CD14-positive monocyte (primary cell): Measurements from ENCODE around the gene AVL9. TPM values are rescaled to one million over a fixed set of nuclear protein-coding genes. Genes with fewer than 3 reads are reported as not detected.

Experiments
- DNase-seq, 3 donors: peaks; one replicate each; pipeline ENCODE4 v3.0.0-alpha.2; 2011 to 2022
- H2AFZ ChIP-seq: 2 replicates; pipeline ENCODE4 v1.6.0; 2012; ENCODE audit warnings: mild to moderate bottlenecking, low read depth, low read length, inconsistent platforms; ENCODE audit not compliant: insufficient read depth, poor library complexity, severe bottlenecking
- H3K27ac ChIP-seq, 2 donors: 1 replicate in 1 of 2; 2 replicates in 1 of 2; pipeline ENCODE4 v1.5.1; 2012 to 2013; ENCODE audit warnings: low read length in 2 of 2, control low read depth in 1 of 2, inconsistent platforms in 1 of 2, low read depth in 1 of 2, mild to moderate bottlenecking in 1 of 2
- H3K27me3 ChIP-seq, 2 donors: one replicate each; pipeline versions ENCODE4 v1.6.0 to v1.6.1; 2011 to 2013; ENCODE audit warnings: low read length in 2 of 2; ENCODE audit not compliant: control insufficient read depth in 2 of 2, insufficient read depth in 2 of 2
- H3K36me3 ChIP-seq, 2 donors: replicated peaks in 1 of 2; 1 replicate in 1 of 2; 2 replicates in 1 of 2; pipeline versions ENCODE4 v1.5.1 to v1.6.1; 2012 to 2013; ENCODE audit warnings: low read length in 2 of 2, control low read depth in 1 of 2, inconsistent platforms in 1 of 2, mild to moderate bottlenecking in 1 of 2; ENCODE audit not compliant: insufficient read depth in 2 of 2, control insufficient read depth in 1 of 2
- H3K4me1 ChIP-seq, 2 donors: 1 replicate in 1 of 2; 2 replicates in 1 of 2; pipeline versions ENCODE4 v1.5.1 to v1.6.1; 2012 to 2013; ENCODE audit warnings: low read length in 2 of 2, control low read depth in 1 of 2, inconsistent platforms in 1 of 2, mild to moderate bottlenecking in 1 of 2, moderate library complexity in 1 of 2; ENCODE audit not compliant: insufficient read depth in 2 of 2, control insufficient read depth in 1 of 2
- H3K4me2 ChIP-seq: replicated peaks from 2 replicates; pipeline ENCODE3; 2012; ENCODE audit warnings: low read length, moderate library complexity, mild to moderate bottlenecking; ENCODE audit not compliant: poor library complexity, severe bottlenecking; ENCODE audit errors: extremely low read depth
- H3K4me3 ChIP-seq, 3 experiments: fragments of 200-600 bp in 1 of 3; sonication (generic) in 1 of 3; replicated peaks in 1 of 3; 1 replicate in 2 of 3; 2 replicates in 1 of 3; pipeline ENCODE4 v1.5.1; 2011 to 2013; ENCODE audit warnings: low read length in 3 of 3, mild to moderate bottlenecking in 3 of 3, control low read depth in 2 of 3, low read depth in 2 of 3, inconsistent platforms in 1 of 3, moderate library complexity in 1 of 3
- H3K79me2 ChIP-seq: 2 replicates; pipeline ENCODE4 v1.6.0; 2012; ENCODE audit warnings: mild to moderate bottlenecking, control low read depth, inconsistent platforms, low read length, moderate library complexity; ENCODE audit not compliant: insufficient read depth
- H3K9ac ChIP-seq: 2 replicates; pipeline ENCODE4 v1.6.0; 2017; ENCODE audit warnings: low read length, mild to moderate bottlenecking; ENCODE audit not compliant: insufficient read depth, poor library complexity, severe bottlenecking
- H3K9me3 ChIP-seq, 2 donors: replicated peaks in 1 of 2; 1 replicate in 1 of 2; 2 replicates in 1 of 2; pipeline versions ENCODE4 v1.5.1 to v1.6.1; 2012 to 2013; ENCODE audit warnings: low read length in 2 of 2, control low read depth in 1 of 2; ENCODE audit not compliant: control insufficient read depth in 1 of 2, insufficient read depth in 1 of 2
- H4K20me1 ChIP-seq: 2 replicates; pipeline ENCODE4 v1.6.0; 2012; ENCODE audit warnings: mild to moderate bottlenecking, low read length, control low read depth, moderate library complexity; ENCODE audit not compliant: insufficient read depth
- H3K27ac Mint-ChIP-seq, 7 donors: one replicate each; pipeline ENCODE4 v1.8.0; 2020; ENCODE audit warnings: mild to moderate bottlenecking in 7 of 7, mixed read lengths in 7 of 7, moderate library complexity in 6 of 7, inconsistent platforms in 2 of 7
- H3K27me3 Mint-ChIP-seq, 3 donors: one replicate each; pipeline ENCODE4 v1.8.0; 2021 to 2022; ENCODE audit warnings: low read depth in 3 of 3, mild to moderate bottlenecking in 3 of 3, mixed read lengths in 3 of 3, moderate library complexity in 3 of 3, inconsistent platforms in 1 of 3
- H3K36me3 Mint-ChIP-seq, 2 donors: one replicate each; pipeline ENCODE4 v1.8.0; 2020; ENCODE audit warnings: mixed read lengths in 2 of 2, inconsistent platforms in 1 of 2, mild to moderate bottlenecking in 1 of 2
- H3K4me1 Mint-ChIP-seq: one replicate; pipeline ENCODE4 v1.8.0; 2020; ENCODE audit warnings: mild to moderate bottlenecking, mixed read lengths
- H3K4me3 Mint-ChIP-seq, 2 donors: one replicate each; pipeline ENCODE4 v1.8.0; 2020; ENCODE audit warnings: mild to moderate bottlenecking in 2 of 2, mixed read lengths in 2 of 2, moderate library complexity in 1 of 2
- H3K9me3 Mint-ChIP-seq, 7 donors: one replicate each; pipeline ENCODE4 v1.8.0; 2020 to 2022; ENCODE audit warnings: mixed read lengths in 7 of 7, mild to moderate bottlenecking in 6 of 7, moderate library complexity in 6 of 7, inconsistent platforms in 2 of 7
- CTCF ChIP-seq: fragments of 200-600 bp; IDR thresholded peaks from one replicate; pipeline ENCODE4 v1.8.0; 2022; ENCODE audit warnings: antibody characterized with exemption, mild to moderate bottlenecking
- WGBS: methylation state at CpG from one replicate; pipeline ENCODE4 v1.1.5; 2013; ENCODE audit warnings: missing lambda C conversion rate; ENCODE audit not compliant: insufficient coverage; 5-methylcytosine and 5-hydroxymethylcytosine counted together
- intact Hi-C, 2 donors: fragments of 100-400 bp; cut with micrococcal nuclease; formaldehyde crosslinking; loops; one replicate each; pipeline versions ENCODE4 v1.15.0 to v1.15.1; 2023
- polyA plus RNA-seq, 3 donors: library from polyadenylated mRNA; depleted of rRNA in 1 of 3; unstranded in 2 of 3; stranded (reverse) in 1 of 3; fragments of 300-500 nt in 2 of 3; fragments of >200 nt in 1 of 3; fragmentation: Illumina TruSeq in 2 of 3; gene quantifications; 1 replicate in 2 of 3; 2 replicates in 1 of 3; pipeline ENCODE4 v1.2.3, GENCODE V29; 2012 to 2021

Gene AVL9
- polyA plus RNA-seq, 3 donors: 16.3 to 17.1 (median 16.8) TPM

- no peak overlapping the region for H2AFZ ChIP-seq
- Mint-ChIP-seq H3K27ac (peak overlapping the region in 1 of 7 donors; percentile 46), H3K9me3 (peaks cover 12 to 32% (median 24%) of the 10 kb centered on the region in 7 donors), H3K4me3 (no peak overlapping the region), H3K27me3 (peaks cover 0 to 2% (median 1%) of the 10 kb centered on the region in 3 donors), H3K4me1 (peaks cover 3% of the 10 kb centered on the region), H3K36me3 (peaks cover 32 to 34% of the 10 kb centered on the region in 2 donors)
- H3K36me3 ChIP-seq: peaks cover 0 to 43% of the 10 kb centered on the region in 2 donors
- H4K20me1 ChIP-seq: peaks cover 89% of the 10 kb centered on the region
- no peaks in the 10 kb centered on the region for H3K4me1 ChIP-seq
- H3K9ac ChIP-seq: no peak overlapping the region
- intact Hi-C loops: no loop called here
- no peak overlapping the region for H3K27ac ChIP-seq
- no peaks in the 10 kb centered on the region for H3K27me3 ChIP-seq
- H3K9me3 ChIP-seq: peaks cover 23% of the 10 kb centered on the region in 2 donors
- no peak overlapping the region for H3K4me3 ChIP-seq
- no peak for DNase-seq
- TF ChIP-seq CTCF: no peak
- peaks cover 89% of the 10 kb centered on the region for H3K79me2 ChIP-seq
- no peak overlapping the region for H3K4me2 ChIP-seq
Observed at GRCh38 chr7:32524631-32525030, 29.3 kb downstream of the AVL9 start.

- no peaks in the 10 kb centered on the region for H3K27me3 ChIP-seq
Observed at GRCh38 chr7:32525839-32526238, 30.6 kb downstream of the AVL9 start.

More at GRCh38 chr7:32525839-32526238, 30.6 kb downstream of the AVL9 start:
- DNase-seq: no peak
- intact Hi-C loops: no loop called here
- Mint-ChIP-seq H3K4me1 (peaks cover 3% of the 10 kb centered on the region), H3K27me3 (peaks cover 0 to 2% (median under 1%) of the 10 kb centered on the region in 3 donors), H3K27ac (peak overlapping the region in 1 of 7 donors; percentile 54), H3K36me3 (peaks cover 25 to 26% of the 10 kb centered on the region in 2 donors), H3K9me3 (peaks cover 4 to 20% (median 16%) of the 10 kb centered on the region in 7 donors), H3K4me3 (no peak overlapping the region)
- 80% methylated on average over 1 of the region's 4 CpGs for WGBS
- H3K4me3 ChIP-seq: no peak overlapping the region
- peaks cover 0 to 31% of the 10 kb centered on the region in 2 donors for H3K36me3 ChIP-seq
- no peak overlapping the region for H3K4me2 ChIP-seq
- no peaks in the 10 kb centered on the region for H3K4me1 ChIP-seq
- H3K79me2 ChIP-seq: peaks cover 85% of the 10 kb centered on the region
- no peak overlapping the region for H2AFZ ChIP-seq
- TF ChIP-seq CTCF: no peak
- H3K9ac ChIP-seq: no peak overlapping the region
- H3K9me3 ChIP-seq: peaks cover 11 to 14% of the 10 kb centered on the region in 2 donors
- no peak overlapping the region for H3K27ac ChIP-seq
- peaks cover 91% of the 10 kb centered on the region for H4K20me1 ChIP-seq
